WERI-Rb-1 (cell line): Measurements from ENCODE around the gene MAP3K14.
A peak's percentile ranks its signal among the peaks of the same experiment; 100 is the strongest.

ENCODE experiments used
- DNase-seq: peaks from one replicate; pipeline ENCODE4 v3.0.0-alpha.2; 2020
- H3K27ac ChIP-seq: fragments of 250-450 bp; sonication (Bioruptor Pico); 2 replicates; pipeline ENCODE4 v1.5.1; 2020; ENCODE audit warnings: mild to moderate bottlenecking, moderate library complexity
- H3K27me3 ChIP-seq: fragments of 250-450 bp; sonication (Bioruptor Pico); 2 replicates; pipeline ENCODE4 v1.5.1; 2021; ENCODE audit warnings: mild to moderate bottlenecking, low read depth, moderate library complexity; ENCODE audit not compliant: insufficient read depth, severe bottlenecking
- H3K36me3 ChIP-seq: fragments of 250-450 bp; sonication (Bioruptor Pico); 2 replicates; pipeline ENCODE4 v1.5.1; 2020; ENCODE audit warnings: mild to moderate bottlenecking, moderate library complexity
- H3K4me3 ChIP-seq: 2 replicates; pipeline ENCODE4 v1.5.1; 2011; ENCODE audit warnings: low read depth, mild to moderate bottlenecking, control low read depth, low read length
- H3K9me3 ChIP-seq: fragments of 250-450 bp; sonication (Bioruptor Pico); 2 replicates; pipeline ENCODE4 v1.5.1; 2021; ENCODE audit warnings: mild to moderate bottlenecking, moderate library complexity; ENCODE audit not compliant: severe bottlenecking
- CTCF ChIP-seq: IDR thresholded peaks from 2 replicates; pipeline ENCODE4 v1.5.1; 2011; ENCODE audit warnings: low read depth, mild to moderate bottlenecking, control low read depth, inconsistent platforms, low read length

MAP3K14 gene

GRCh38 chr17:45320349-45320930 is 3.6 kb upstream of the MAP3K14 start:
- no peak overlapping the region for H3K27ac ChIP-seq
- no peak overlapping the region for H3K4me3 ChIP-seq
- no peaks in the 10 kb centered on the region for H3K9me3 ChIP-seq
- no peaks in the 10 kb centered on the region; the same call in 1 of the 2 replicates for H3K36me3 ChIP-seq
- no peaks in the 10 kb centered on the region for H3K27me3 ChIP-seq
- DNase-seq = no peak
- TF ChIP-seq CTCF = no peak

GRCh38 chr17:45319239-45319703 is 2.5 kb upstream of the MAP3K14 start:
- TF ChIP-seq CTCF = no peak

GRCh38 chr17:45318561-45319230 is 1.9 kb upstream of the MAP3K14 start:
- DNase-seq = no peak
- no peak for TF ChIP-seq CTCF
- H3K4me3 ChIP-seq = no peak overlapping the region
- no peaks in the 10 kb centered on the region; the same call in none of the 2 replicates for H3K36me3 ChIP-seq
- no peaks in the 10 kb centered on the region for H3K9me3 ChIP-seq
- H3K27me3 ChIP-seq = no peaks in the 10 kb centered on the region
- no peak overlapping the region for H3K27ac ChIP-seq

More at GRCh38 chr17:45319239-45319703, 2.5 kb upstream of the MAP3K14 start:
- Histone ChIP-seq H3K9me3 (no peaks in the 10 kb centered on the region), H3K27me3 (no peaks in the 10 kb centered on the region), H3K4me3 (no peak overlapping the region), H3K27ac (no peak overlapping the region), H3K36me3 (no peaks in the 10 kb centered on the region; the same call in none of the 2 replicates)
- no peak for DNase-seq

- Histone ChIP-seq H3K27ac (peak overlapping the region; percentile 92), H3K9me3 (no peaks in the 10 kb centered on the region)
- TF ChIP-seq CTCF = 0 out of 2 replicates have a peak, but pooled peaks have one; percentile 14
Measured at GRCh38 chr17:45317111-45317928, 500 bp upstream of the MAP3K14 start.

GRCh38 chr17:45315648-45316433 is 979 bp downstream of the MAP3K14 start:
- H3K4me3 ChIP-seq = peak overlapping the region; percentile 65
- no peaks in the 10 kb centered on the region for H3K27me3 ChIP-seq
- peak overlapping the region; percentile 92 for H3K27ac ChIP-seq
- no peak for TF ChIP-seq CTCF
- DNase-seq = no peak
- no peaks in the 10 kb centered on the region; the same call in none of the 2 replicates for H3K36me3 ChIP-seq
- H3K9me3 ChIP-seq = no peaks in the 10 kb centered on the region

More at GRCh38 chr17:45317111-45317928, 500 bp upstream of the MAP3K14 start:
- no peaks in the 10 kb centered on the region; the same call in none of the 2 replicates for H3K36me3 ChIP-seq
- H3K27me3 ChIP-seq = no peaks in the 10 kb centered on the region
- H3K4me3 ChIP-seq = peak overlapping the region; percentile 51
- DNase-seq = peak; percentile 100
